Measurements from ENCODE around the gene CYLC1.

CYLC1 gene, protein sequence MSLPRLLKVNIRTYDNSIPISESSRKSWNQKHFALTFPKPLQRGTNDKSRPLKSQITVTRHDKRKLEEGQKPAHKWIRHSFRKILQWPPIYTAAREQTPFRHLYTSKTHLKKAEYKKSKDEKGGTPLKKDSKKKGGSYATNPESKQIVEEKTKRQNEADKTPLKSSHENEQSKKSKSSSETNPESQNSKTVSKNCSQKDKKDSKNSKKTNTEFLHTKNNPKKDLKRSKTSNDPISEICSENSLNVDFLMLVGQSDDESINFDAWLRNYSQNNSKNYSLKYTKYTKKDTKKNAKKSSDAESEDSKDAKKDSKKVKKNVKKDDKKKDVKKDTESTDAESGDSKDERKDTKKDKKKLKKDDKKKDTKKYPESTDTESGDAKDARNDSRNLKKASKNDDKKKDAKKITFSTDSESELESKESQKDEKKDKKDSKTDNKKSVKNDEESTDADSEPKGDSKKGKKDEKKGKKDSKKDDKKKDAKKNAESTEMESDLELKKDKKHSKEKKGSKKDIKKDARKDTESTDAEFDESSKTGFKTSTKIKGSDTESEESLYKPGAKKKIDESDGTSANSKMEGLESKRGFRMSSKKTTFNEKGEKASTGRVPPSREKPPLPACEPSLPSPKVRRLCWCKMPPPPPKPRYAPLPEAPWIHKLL

DNA sequence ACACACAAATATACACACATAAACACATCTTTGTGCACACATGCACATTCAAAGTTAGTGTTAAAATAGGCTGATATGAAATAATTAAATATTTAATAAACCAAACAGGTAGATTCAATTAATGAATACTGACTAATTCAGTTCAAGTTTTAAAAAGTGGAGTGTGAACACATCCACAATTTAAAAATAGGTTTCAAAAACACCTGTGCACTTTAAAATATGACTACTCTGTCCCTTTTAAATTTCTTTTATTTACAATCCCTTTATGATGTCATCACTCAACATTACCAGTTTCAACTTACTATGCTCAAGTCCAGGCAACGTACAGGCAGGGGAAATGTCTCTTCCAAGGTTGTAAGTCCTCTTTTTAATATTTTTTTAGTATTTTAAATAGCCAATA is at the start of gene CYLC1:
Gene CYLC1, plus strand, starts transcription at position 301 of the 400 bp plus-strand sequence. Its CDS starts 37 bp downstream, at position 338.
- no peak for DNase-seq (ENCODE audit: low read depth)

DNA sequence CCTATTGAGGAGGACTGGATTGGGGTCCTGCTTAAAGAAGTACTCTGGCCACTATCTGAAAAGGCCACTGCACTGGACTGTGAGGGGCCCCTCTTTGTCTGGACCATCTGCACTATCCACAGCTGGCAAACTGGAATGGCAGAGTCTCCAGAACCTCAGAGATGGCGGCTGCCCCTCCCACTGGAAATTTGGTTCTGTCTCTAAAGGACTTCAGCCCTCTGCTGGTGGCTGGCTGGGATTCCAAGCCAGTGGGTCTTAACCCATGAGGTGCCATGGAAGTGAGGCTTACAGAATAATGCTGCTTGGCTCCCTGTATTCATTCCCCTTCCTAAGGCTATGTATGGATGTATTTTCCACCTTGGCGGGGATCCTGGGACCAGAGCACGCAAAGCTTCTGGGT is 41.6 kb upstream of the CYLC1 start:
- DNase-seq (ENCODE audit: low read depth): no peak

DNA sequence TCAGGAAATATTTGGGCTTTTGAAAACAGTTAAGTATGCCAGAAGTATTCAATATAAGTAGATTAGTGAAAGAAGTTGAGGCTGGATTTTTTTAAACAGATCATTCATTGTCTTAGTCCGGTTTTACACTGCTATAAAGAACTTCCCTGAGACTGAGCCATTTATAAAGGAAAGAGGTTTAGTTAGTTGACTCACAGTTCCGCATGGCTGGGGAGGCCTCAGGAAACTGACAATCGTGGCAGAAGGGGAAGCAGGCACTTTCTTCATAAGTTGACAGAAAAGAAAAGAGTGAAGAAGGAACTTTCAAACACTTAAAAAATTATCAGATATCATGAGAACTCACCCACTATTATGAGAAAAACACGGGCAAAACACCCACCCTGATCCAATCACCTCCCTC is 31.1 kb upstream of the CYLC1 start:
- no peak for DNase-seq (ENCODE audit: low read depth)

DNA sequence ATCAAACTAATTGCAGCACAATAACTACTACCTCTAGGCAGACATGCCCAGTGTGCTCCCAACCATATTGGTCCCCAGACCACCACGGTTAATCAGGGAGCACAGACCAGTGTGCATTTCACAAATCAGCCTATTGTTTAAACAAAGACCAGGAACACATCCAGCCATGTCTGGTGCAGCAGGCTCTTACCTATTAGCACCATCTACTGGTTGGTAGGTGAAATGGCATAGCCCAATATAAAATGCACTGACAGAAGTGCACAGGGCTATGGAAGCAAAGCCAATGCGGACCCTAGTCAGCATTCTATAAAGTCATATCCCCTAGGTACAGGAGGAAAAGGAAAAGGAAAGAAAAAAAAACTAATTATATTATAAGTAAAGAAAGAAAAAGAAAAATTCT is 15.5 kb upstream of the CYLC1 start:
- DNase-seq (ENCODE audit: low read depth): no peak

DNA sequence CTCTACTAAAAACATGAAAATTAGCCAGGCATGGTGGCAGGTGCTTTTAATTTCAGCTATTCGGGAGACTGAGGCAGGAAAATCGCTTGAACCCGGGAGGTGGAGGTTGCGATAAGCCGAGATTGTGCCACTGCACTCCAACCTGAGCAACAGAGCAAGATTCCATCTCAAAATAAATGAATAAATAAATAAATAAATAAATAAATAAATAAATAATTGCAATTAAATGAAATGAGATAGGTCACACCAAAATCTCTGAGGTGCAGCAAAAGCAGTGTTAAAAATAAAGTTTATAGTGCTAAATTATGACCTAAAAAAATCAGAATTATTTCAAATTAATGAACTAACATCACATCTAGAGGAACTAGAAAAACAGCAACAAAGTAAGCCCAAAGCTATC is 13.6 kb upstream of the CYLC1 start:
- DNase-seq (ENCODE audit: low read depth): no peak

DNA sequence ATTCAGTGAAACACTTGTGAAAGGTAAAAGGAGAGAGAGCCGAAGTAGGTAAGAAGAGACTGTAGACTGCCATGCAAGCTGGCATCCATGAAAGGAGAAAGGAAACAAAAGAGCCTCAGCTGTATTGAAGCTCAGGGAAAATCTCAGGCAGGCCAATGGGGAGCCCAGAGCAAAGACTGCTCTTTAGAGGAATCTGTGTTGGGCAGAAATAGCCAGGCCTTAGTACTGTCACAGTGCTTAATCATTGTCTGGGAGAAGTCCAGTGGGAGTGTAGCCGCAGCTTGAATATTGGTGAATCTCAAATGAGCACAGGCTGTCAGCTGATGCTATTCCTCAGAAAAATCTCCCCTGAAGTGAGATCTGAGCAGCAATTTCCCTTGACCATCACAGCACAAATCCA is 27.6 kb downstream of the CYLC1 start:
- DNase-seq (ENCODE audit: low read depth): no peak

DNA sequence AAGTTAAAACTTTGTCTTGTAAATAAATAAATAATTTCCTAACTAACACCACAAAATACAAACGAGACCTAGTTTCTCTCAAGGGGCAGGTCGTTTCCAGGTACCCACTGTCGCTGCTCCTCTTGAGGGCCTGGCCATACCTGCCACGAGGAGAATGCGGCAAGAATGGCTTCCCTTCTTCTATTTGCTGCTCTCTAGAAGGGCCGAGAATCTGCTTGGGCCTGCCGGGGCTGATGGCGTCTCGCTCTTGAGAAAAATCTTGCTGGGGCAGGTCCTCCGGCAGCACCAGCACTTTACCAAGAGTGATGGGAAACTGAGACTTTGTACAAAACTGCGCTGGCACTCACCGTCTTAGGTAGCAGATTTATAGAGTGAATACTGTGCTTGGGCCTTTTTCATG is 31.5 kb downstream of the CYLC1 start:
- no peak for DNase-seq (ENCODE audit: low read depth)

DNA sequence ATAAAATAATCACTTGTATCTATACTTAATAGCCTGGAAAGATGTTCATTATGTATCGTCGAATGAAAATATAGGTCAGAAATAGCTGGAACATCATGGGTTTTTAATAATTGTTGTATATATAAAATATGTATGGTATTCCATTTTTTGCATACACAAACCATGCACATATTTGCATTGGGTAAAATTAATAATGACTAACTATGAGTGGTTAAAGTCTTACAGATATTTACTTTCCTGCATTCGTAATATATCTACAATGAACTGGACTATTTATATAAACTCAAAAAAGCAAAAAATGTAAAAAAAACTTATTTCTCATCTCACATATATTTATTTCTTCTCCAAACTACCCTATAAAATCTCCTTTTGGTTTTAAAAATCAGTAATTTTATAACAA is 46.0 kb downstream of the CYLC1 start:
- DNase-seq (ENCODE audit: low read depth): no peak

DNA sequence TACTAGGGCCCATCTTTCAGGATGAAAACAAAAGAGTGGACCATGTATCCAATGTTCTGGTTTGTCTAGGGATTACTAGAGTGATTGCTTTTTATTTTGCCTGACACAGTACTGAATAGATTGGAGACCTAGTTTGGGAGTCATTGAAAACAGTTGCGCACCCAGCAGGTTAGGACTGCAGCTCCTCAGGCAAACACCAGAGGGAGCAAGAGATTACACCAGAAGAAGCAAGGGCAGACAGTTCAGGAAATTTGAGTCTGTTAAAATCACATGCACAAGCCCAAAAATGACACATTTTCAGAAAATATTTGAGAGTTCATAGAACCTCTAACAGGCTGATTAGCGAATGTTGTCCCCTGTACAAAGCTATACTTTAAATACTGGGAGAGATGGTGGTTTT is 55.6 kb downstream of the CYLC1 start:
- no peak for DNase-seq (ENCODE audit: low read depth)

DNA sequence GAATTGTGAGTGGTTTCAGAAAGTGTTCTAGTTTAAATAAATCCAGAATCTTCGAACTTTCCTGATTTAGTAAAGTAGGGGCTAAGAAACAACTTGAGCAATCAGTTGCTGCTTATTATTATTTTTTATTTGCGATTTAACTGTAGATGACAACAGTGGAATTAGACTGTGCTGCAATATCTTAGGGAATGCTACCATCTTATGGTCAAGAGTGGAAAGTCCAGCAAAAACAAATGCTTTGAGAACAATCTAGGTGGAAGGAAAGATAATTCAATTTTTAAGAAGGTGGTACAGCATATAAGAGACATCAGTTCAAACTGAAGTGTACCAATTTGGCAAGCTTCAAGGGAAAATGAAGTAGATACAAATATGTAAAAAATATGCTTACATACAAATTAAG is 73.3 kb downstream of the CYLC1 start:
- no peak for DNase-seq (ENCODE audit: low read depth)

Data from stimulated activated CD4-positive, alpha-beta T cell treated with anti-CD3 and anti-CD28 coated beads, Interleukin-2, amount 100 ng/mL, for 4 hours (primary cell).